ENCODE data around the gene ARPC2.

- TF ChIP-seq POLR2A (IDR thresholded peaks at IDR 0.05; ENCODE audit: low read length), result no peak
- TF ChIP-seq GATA1 (IDR thresholded peaks at IDR 0.05; ENCODE audit: low read depth, low read length), result no peak
These were observed 39.8 kb downstream of the ARPC2 start for GRCh38 chr2:218256612-218257350.
